Endothelial cell of umbilical vein (primary cell): ENCODE data around the gene TRIP10. TPM values are rescaled to one million over a fixed set of nuclear protein-coding genes. Genes with fewer than 3 reads are reported as not detected.
A peak's percentile ranks its signal among the peaks of the same experiment; 100 is the strongest.

ENCODE experiments used
- BruUV-seq: library from RNA; stranded (reverse); fragments of 400-500 nt; replicated peaks from 2 replicates; lab custom pipeline; 2021; lab: Mats Ljungman, UMichigan
- CTCF ChIA-PET: fragments of 300-600, 350-600 bp; sonication (Branson Sonifier 250); formaldehyde crosslinking; loops from one replicate; lab custom pipeline; 2021; ENCODE audit warnings: antibody characterized with exemption, inconsistent platforms; lab: Charles Lee
- POLR2A ChIA-PET: fragments of 300-600, 350-600 bp; sonication (Branson Sonifier 250); formaldehyde crosslinking; loops from one replicate; lab custom pipeline; 2021; ENCODE audit warnings: antibody characterized with exemption, inconsistent platforms; lab: Charles Lee
- DNase-seq: peaks from one replicate; pipeline ENCODE4 v3.0.0-alpha.2; 2011; ENCODE audit warnings: low read depth, low spot score
- FAIRE-seq: peaks from 2 replicates; lab custom pipeline; 2011; peaks lifted over from hg19 to GRCh38; lab: Jason Lieb, UNC
- H2AFZ ChIP-seq: 2 replicates; pipeline ENCODE4 v1.6.0; 2012; ENCODE audit warnings: low read depth, low read length, control low read depth, inconsistent platforms
- H3K27ac ChIP-seq: 2 replicates; pipeline ENCODE4 v1.5.1; 2011; ENCODE audit warnings: low read depth, mild to moderate bottlenecking, control low read depth, low read length, moderate library complexity; ENCODE audit not compliant: insufficient read depth
- H3K27me3 ChIP-seq, 2 experiments: 2 replicates each; pipeline versions ENCODE4 v1.6.0 to v1.6.1; 2011; ENCODE audit warnings: low read length in 2 of 2, mixed read lengths in 1 of 2; ENCODE audit not compliant: control insufficient read depth in 2 of 2, insufficient read depth in 2 of 2
- H3K36me3 ChIP-seq, 2 experiments: 2 replicates in 1 of 2; 3 replicates in 1 of 2; pipeline ENCODE4 v1.5.1; 2011; ENCODE audit warnings: low read length in 2 of 2, mild to moderate bottlenecking in 1 of 2, moderate library complexity in 1 of 2; ENCODE audit not compliant: control insufficient read depth in 2 of 2, insufficient read depth in 2 of 2; ENCODE audit errors: extremely low read depth in 1 of 2
- H3K4me1 ChIP-seq: 3 replicates; pipeline ENCODE4 v1.5.1; 2011; ENCODE audit warnings: mild to moderate bottlenecking, low read length; ENCODE audit not compliant: control insufficient read depth, insufficient read depth; ENCODE audit errors: extremely low read depth
- H3K4me2 ChIP-seq: 2 replicates; pipeline ENCODE4 v1.6.1; 2011; ENCODE audit warnings: low read length, control low read depth, mixed read lengths; ENCODE audit not compliant: insufficient read depth
- H3K4me3 ChIP-seq, 3 experiments: fragments of 200-600 bp in 1 of 3; sonication (generic), shearing (Covaris generic) in 1 of 3; replicated peaks in 1 of 3; 2 replicates each; pipeline ENCODE4 v1.5.1; 2011 to 2016; ENCODE audit warnings: control low read depth in 3 of 3, low read length in 3 of 3, mild to moderate bottlenecking in 2 of 3, inconsistent platforms in 1 of 3, low read depth in 1 of 3, moderate library complexity in 1 of 3; ENCODE audit not compliant: insufficient read depth in 1 of 3
- H3K79me2 ChIP-seq: 2 replicates; pipeline ENCODE4 v1.6.0; 2012; ENCODE audit warnings: low read length, inconsistent platforms; ENCODE audit not compliant: control insufficient read depth, insufficient read depth
- H3K9ac ChIP-seq: replicated peaks from 2 replicates; pipeline ENCODE3; 2011; ENCODE audit warnings: low read length, control low read depth; ENCODE audit not compliant: insufficient read depth; ENCODE audit errors: extremely low read depth
- H3K9me1 ChIP-seq: replicated peaks from 3 replicates; pipeline ENCODE4 v1.6.0; 2011; ENCODE audit warnings: mild to moderate bottlenecking, low read length; ENCODE audit not compliant: control insufficient read depth, insufficient read depth; ENCODE audit errors: extremely low read depth
- H3K9me3 ChIP-seq: replicated peaks from 2 replicates; pipeline ENCODE4 v1.5.1; 2012; ENCODE audit warnings: low read length, inconsistent platforms; ENCODE audit not compliant: control insufficient read depth, insufficient read depth
- H4K20me1 ChIP-seq: replicated peaks from 2 replicates; pipeline ENCODE3; 2011; ENCODE audit warnings: mild to moderate bottlenecking, low read length; ENCODE audit not compliant: control insufficient read depth, insufficient read depth; ENCODE audit errors: extremely low read depth
- CTCF ChIP-seq, 2 donors: IDR thresholded peaks; 1 replicate in 1 of 2; 2 replicates in 1 of 2; pipeline ENCODE4 v1.5.1; 2011; ENCODE audit warnings: low read length in 2 of 2, mild to moderate bottlenecking in 2 of 2, moderate library complexity in 2 of 2, control low read depth in 1 of 2, inconsistent platforms in 1 of 2, low read depth in 1 of 2; ENCODE audit not compliant: insufficient read depth in 1 of 2; ENCODE audit errors: extremely low read depth in 1 of 2
- EZH2 ChIP-seq: IDR thresholded peaks from 2 replicates; pipeline ENCODE4 v1.6.1; 2012; ENCODE audit warnings: borderline replicate concordance, low read depth, mild to moderate bottlenecking, moderate library complexity, low read length, inconsistent platforms; ENCODE audit not compliant: severe bottlenecking
- GATA2 ChIP-seq: IDR thresholded peaks from 2 replicates; pipeline ENCODE4 v1.7.0; 2011; ENCODE audit warnings: low read depth, mild to moderate bottlenecking, moderate library complexity, mixed read lengths, low read length; ENCODE audit not compliant: insufficient read length, insufficient read depth
- dilution Hi-C: fragments of 300-500 bp; cut with MboI; formaldehyde crosslinking; loops from one replicate; pipeline ENCODE4 v1.15.0; 2019; ENCODE audit warnings: low sequenced_read_pairs; ENCODE audit not compliant: extremely low pct_ligation_motif_present
- intact Hi-C: fragments of 100-400 bp; cut with micrococcal nuclease; formaldehyde crosslinking; loops from one replicate; pipeline ENCODE4 v1.10.0; 2022
- polyA plus RNA-seq, 4 experiments: library from polyadenylated mRNA; depleted of rRNA in 3 of 4; stranded (reverse) in 3 of 4; unstranded in 1 of 4; fragments of >200 nt; gene quantifications; 2 replicates each; pipeline versions ENCODE4 v1.2.1 to v1.2.3, GENCODE V29; 2011 to 2012; ENCODE audit warnings: missing spikeins in 1 of 4
- total RNA-seq: library from RNA; stranded (reverse); gene quantifications from 2 replicates; pipeline ENCODE4 v1.2.3, GENCODE V29; 2021

TRIP10 gene
- total and polyA plus RNA-seq, 2 donors (not counting 3 experiments of a cell fraction or from before 2014, with no cell fraction given): 28.4 to 69.3 TPM

- dilution Hi-C loops (no loop called here), intact Hi-C loops (loop anchor here (10.0 kb wide), 2 partner anchors 59 to 309 kb away; partner anchors contain the start of genes KHSRP and TNFSF14)
- ChIA-PET CTCF (interaction anchor here (0.8 kb wide), 1 partner anchor 130 kb away, joined by 3 read pairs; no protein-coding TSS in a partner anchor), POLR2A (no interaction called here)
- Histone ChIP-seq H3K36me3 (peaks cover 0 to 5% of the 10 kb centered on the region in 2 experiments), H3K27me3 (no peaks in the 10 kb centered on the region), H4K20me1 (no peaks in the 10 kb centered on the region), H2AFZ (no peak overlapping the region), H3K4me3 (no peak overlapping the region), H3K4me2 (no peak overlapping the region), H3K79me2 (peaks cover 4% of the 10 kb centered on the region), H3K9me1 (no peaks in the 10 kb centered on the region), H3K9me3 (no peaks in the 10 kb centered on the region), H3K27ac (peak overlapping the region; percentile 88), H3K9ac (peak overlapping the region; percentile 56), H3K4me1 (peaks cover 33% of the 10 kb centered on the region)
- DNase-seq: no peak
- no peak for FAIRE-seq
- no TSS peak for BruUV-seq
- no peak for TF ChIP-seq EZH2
- TF ChIP-seq GATA2: no peak
- TF ChIP-seq CTCF (IDR thresholded peaks at IDR 0.05; ENCODE audit: extremely low read depth in 1 of 2, insufficient read depth in 1 of 2, low read depth in 1 of 2, low read length in 2 of 2): peak in 1 of 2 donors; percentile 29
These were observed 6.0 kb upstream of the TRIP10 start for GRCh38 chr19:6733338-6734095.
